Renal cortex interstitium (tissue), 3 donors: ENCODE data around the gene FMNL3. TPM values are rescaled to one million over a fixed set of nuclear protein-coding genes. Genes with fewer than 3 reads are reported as not detected.

Source experiments
- polyA plus RNA-seq, 3 donors: library from polyadenylated mRNA; unstranded; fragments of 120-200 nt; gene quantifications; one replicate each; pipeline ENCODE4 v1.2.1, GENCODE V29; 2013; ENCODE audit not compliant: insufficient read length in 3 of 3

Gene FMNL3
- polyA plus RNA-seq, 3 donors, result 35.6 to 43.0 (median 35.7) TPM

Other genes starting within 250 kb of the FMNL3 start
- 1 to 10 TPM; 3.8 to 6.1 (median 5.4) TPM for gene KCNH3, start 168.4 kb downstream of the FMNL3 start, polyA plus RNA-seq
- gene MCRS1, start 139.3 kb downstream of the FMNL3 start, polyA plus RNA-seq, result 10 to 100 TPM; 64.8 to 79.4 (median 67.7) TPM
- 1 to 10 TPM in 2 of 3 donors, under 1 TPM in 1; 0.98 to 3.0 (median 1.1) TPM for gene FAM186B, start 101.8 kb downstream of the FMNL3 start, polyA plus RNA-seq
- gene PRPF40B, start 83.8 kb downstream of the FMNL3 start, polyA plus RNA-seq, result 10 to 100 TPM; 23.4 to 37.5 (median 27.1) TPM
- gene TMBIM6, start 34.2 kb upstream of the FMNL3 start, polyA plus RNA-seq, result 100 to 1,000 TPM; 665 to 770 (median 739) TPM
- 10 to 100 TPM; 14.7 to 23.3 (median 22.8) TPM for gene NCKAP5L, start 121.0 kb upstream of the FMNL3 start, polyA plus RNA-seq
- 1 to 10 TPM; 7.2 to 9.0 (median 8.2) TPM for gene BCDIN3D, start 135.7 kb upstream of the FMNL3 start, polyA plus RNA-seq
- 1 to 10 TPM; 2.5 to 6.1 (median 5.6) TPM for gene FAIM2, start 196.5 kb upstream of the FMNL3 start, polyA plus RNA-seq
- 100 to 1,000 TPM in 2 of 3 donors, 10 to 100 TPM in 1; 56.9 to 435 (median 117) TPM for gene AQP2, start 243.3 kb upstream of the FMNL3 start, polyA plus RNA-seq